H1 (cell line): ENCODE results near the gene TEX264. TPM values are rescaled to one million over a fixed set of nuclear protein-coding genes. Genes with fewer than 3 reads are reported as not detected.

Experiments used
- EZH2 ChIP-seq: fragments of 200-600 bp; sonication (generic); IDR thresholded peaks from 2 replicates; pipeline ENCODE4 v1.7.1; 2012; ENCODE audit warnings: low read depth, mild to moderate bottlenecking, moderate library complexity, low read length, inconsistent platforms; ENCODE audit not compliant: severe bottlenecking
- GABPA ChIP-seq: IDR thresholded peaks from 2 replicates; pipeline ENCODE4 v1.6.1; 2011; ENCODE audit warnings: mild to moderate bottlenecking, low read length, moderate library complexity, borderline replicate concordance; ENCODE audit not compliant: insufficient read depth
- NANOG ChIP-seq: IDR thresholded peaks from 2 replicates; pipeline ENCODE4 v1.6.1; 2011; ENCODE audit warnings: low read length, low read depth, mild to moderate bottlenecking, inconsistent platforms; ENCODE audit not compliant: insufficient read depth, poor library complexity, severe bottlenecking
- PHF8 ChIP-seq: fragments of 200-600 bp; sonication (generic); conservative IDR thresholded peaks from 2 replicates; pipeline ENCODE4 v1.7.1; 2012; ENCODE audit warnings: low read depth, mild to moderate bottlenecking, inconsistent platforms, low read length, moderate library complexity
- SP1 ChIP-seq: IDR thresholded peaks from 2 replicates; pipeline ENCODE4 v1.6.1; 2011; ENCODE audit warnings: low read depth, low read length
- polyA plus RNA-seq, 7 experiments: library from polyadenylated mRNA; depleted of rRNA in 3 of 7; stranded (reverse) in 5 of 7; unstranded in 2 of 7; fragments of >200 nt in 5 of 7; fragments of 200-250 nt in 2 of 7; gene quantifications; 1 replicate in 5 of 7; 2 replicates in 1 of 7; 4 replicates in 1 of 7; pipeline versions ENCODE4 v1.2.1 to v1.2.3, GENCODE V29; 2011 to 2013; ENCODE audit warnings: missing spikeins in 2 of 7, mixed read lengths in 2 of 7
- total RNA-seq: library from RNA; stranded (reverse); fragmentation: NEBNext Ultra II Directional; extraction: Animal tissue kit (Norgen Biotek cat#: 25700); gene quantifications from 2 replicates; pipeline ENCODE4 v1.2.1, GENCODE V29; 2021

Gene TEX264
- total and polyA plus RNA-seq, 2 of the 8 experiments (the other 6 are each of a cell fraction or from before 2014, with no cell fraction given) = 11.2 to 35.6 TPM

GRCh38 chr3:51709675-51710074, 38.6 kb downstream of the TEX264 start (continued):
- TF ChIP-seq GABPA (no peak), NANOG (no peak), SP1 (no peak), EZH2 (no peak), PHF8 (no peak)
- TF ChIP-seq, all 59 proteins: peak for 0
